Colon (tissue), 2 donors: ENCODE results near the gene TMA7.

ENCODE experiments used
- FAIRE-seq: peaks from 2 replicates; lab custom pipeline; 2012; peaks lifted over from hg19 to GRCh38; lab: Jason Lieb, UNC
- donor health status: control.
- donor health status: control.

The TMA7 gene

DNA sequence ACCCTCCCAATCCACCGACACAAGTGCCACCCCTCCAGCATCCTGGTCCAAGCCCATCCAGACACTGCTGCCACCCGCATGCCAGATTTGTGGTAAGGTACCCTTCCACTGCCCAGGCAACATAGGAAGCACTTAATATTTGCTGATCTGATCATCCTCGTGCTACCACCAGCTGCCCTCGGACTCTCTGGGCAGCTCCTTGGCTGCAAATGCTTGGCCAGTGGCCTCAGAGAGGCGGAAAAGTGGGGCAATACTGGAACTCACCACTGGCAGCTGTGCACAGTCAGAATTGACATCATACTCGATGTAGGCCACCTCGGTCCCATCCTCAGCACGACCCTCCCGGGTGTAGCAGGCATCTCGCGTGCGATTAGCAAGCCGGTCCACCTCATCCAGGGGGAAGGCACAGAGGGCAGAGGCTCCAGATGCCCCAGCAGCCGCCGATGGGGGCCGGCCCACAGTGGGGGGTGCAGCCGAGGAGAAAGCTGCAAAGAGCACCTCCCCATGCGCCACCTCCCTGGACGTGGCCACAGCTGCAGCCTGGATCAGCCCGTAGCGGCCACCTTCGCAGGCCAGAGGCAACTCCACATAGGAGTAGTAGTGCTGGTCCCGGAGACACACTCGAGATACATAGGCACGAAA lies 16.7 kb upstream of the TMA7 start:
- FAIRE-seq = no peak

GRCh38 chr3:48423883-48424695 lies 16.0 kb upstream of the TMA7 start:
- FAIRE-seq = no peak

GRCh38 chr3:48425281-48425812 lies 14.7 kb upstream of the TMA7 start:
- FAIRE-seq = no peak

- FAIRE-seq = no peak
These were observed 13.6 kb upstream of the TMA7 start for GRCh38 chr3:48426401-48426909.

GRCh38 chr3:48426944-48427629 lies 13.0 kb upstream of the TMA7 start:
- no peak for FAIRE-seq

DNA sequence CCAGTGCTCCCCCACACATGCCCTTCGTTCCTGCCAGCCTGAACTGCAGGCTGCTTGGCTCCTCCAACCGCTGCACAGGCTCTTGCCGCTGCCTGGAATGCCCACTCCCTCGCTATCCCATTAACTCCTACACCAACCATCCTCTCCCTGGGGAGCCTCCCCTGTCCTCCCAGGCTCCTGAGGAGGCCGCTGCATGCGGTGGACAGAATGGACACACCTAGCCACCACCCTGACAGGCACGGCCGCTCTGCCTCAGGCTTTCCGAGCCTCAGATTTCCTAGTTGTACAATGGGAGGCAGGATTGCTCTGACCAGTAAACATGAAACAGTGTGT lies 12.5 kb upstream of the TMA7 start:
- FAIRE-seq = no peak

- FAIRE-seq = no peak
These were observed 11.9 kb upstream of the TMA7 start for GRCh38 chr3:48428088-48428571.

DNA sequence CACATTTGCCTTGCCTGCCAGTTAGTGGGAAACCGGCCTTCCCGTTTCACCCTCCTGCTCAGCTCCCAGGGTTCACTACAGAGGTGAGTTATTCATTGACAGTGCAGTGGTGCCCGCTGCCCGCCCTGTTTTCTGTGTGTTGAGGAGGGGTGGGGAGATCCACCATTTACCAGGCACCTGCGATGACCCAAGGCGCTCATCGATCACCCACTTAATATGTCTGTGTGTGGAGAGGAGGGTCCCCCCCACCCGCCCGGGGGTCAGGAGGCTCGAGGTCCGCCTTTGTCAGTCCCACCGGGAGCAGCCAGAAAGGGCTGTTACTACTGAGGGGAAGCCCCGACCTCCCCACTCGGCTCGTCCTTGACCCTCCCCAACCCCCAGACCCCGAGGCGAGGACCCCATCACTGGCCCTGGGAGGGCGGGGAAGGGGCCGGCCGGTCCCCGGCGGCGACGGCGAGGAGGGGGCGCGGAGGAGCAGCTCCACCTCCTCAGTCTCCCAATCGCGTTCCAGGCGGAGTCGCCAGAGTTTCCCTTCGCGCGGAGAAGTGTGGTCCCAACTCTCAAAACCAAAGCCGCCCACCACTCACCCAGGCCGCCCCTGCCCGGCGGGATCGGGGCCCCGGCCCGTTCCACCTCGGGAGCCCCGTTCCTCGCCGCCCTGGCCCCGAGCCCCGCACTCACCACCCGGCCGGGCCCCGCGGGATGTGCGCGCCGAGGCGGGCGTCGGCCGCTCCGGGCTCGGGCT lies 11.3 kb upstream of the TMA7 start:
- FAIRE-seq = no peak

- no peak for FAIRE-seq
These were observed 10.6 kb upstream of the TMA7 start for GRCh38 chr3:48429317-48429959.

DNA sequence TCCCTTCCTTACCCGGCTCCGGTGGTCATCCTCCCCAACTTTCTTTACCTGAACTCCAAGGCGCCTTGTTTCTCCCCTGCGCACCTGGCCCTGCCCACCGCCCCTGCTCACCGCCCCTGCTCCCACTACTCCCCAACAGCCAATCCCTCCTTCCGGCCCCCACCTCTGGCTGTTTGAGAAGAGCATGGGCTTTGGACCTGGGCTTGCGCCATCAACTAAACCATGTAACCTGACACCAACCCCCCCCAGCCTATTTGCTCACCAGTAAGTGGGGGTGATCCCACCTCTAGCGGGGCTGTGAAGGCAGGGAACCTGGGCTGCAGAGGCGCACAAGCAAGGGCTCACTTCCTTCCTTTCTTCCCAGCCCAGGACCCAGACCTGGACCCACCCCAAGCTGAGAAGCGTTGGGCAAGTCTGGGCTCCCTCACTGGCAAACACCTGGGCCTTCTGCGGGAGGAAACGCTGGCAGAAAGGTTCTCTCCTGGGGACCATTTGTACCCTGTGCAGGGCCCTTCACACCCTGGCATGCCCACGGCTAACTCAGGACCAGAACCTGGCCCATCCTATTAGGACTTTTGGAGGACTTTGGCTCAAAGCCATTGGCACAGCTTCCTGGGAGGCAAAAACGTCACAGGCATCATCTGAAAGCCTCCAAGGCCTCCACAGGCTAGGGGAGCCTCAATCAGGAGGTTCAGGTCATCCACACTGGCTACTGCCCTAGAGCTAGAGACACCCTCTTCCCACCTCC lies 9.9 kb upstream of the TMA7 start, which contains the start of gene PLXNB1:
Gene PLXNB1, minus strand, starts transcription at position 127 of the 748 bp plus-strand sequence. CDS start 5,475 bp downstream, outside the sequence.
- no peak for FAIRE-seq

DNA sequence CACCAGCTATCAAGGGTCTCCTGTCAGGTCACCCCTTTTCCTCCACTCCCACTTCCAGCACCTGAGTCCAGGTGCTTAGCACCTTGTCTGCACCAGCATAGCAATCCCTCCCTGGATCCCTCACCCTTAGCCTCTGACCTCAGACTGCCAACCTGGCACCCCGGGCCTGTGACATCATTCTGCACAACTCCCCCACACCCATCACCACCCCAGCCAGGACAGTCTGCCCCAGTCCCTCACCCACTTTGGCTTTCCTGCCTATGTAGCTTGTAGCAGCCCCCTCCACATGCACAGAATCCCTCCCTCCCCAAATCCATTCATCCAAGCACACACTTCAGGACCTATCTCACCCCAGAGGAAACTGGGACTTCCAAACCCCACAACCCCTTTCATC lies 9.4 kb upstream of the TMA7 start:
- FAIRE-seq = no peak

DNA sequence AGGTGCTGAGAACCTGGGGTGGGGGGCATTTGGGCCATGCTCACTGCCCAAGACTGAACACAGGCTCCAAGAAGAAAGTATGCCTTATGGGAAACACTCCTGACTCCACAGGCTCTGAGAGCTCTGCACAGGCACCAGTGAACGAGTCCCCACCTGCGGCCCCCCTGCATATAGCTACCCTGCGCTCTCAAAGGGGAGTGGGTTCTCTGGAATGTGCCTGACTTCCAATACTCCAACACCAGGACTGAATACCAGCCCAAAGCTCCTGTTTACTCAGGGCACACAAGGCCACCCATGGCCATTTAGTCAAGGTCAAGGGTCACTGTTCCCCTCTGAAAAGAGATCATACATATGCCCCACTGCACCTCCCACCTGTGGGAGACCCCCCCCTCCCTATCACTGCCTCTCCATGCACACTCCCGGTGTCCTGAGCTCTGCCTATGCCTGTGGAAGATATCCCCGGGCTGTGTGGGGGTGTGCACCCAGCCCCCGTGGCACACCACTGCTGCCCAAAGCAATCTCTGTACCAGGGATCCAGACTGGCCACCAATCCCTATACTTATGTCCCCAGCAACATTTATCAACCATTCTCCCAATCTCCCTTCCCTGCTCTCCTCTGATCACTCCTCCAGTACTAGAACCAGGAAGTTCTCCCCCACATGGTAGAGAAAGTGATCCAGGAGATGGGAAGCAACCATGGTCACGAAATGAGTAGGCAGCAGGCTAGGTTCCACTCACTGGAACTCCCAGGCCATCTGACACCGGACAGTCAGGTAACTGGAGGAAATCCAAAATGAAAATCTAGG lies 8.6 kb upstream of the TMA7 start:
- no peak for FAIRE-seq

DNA sequence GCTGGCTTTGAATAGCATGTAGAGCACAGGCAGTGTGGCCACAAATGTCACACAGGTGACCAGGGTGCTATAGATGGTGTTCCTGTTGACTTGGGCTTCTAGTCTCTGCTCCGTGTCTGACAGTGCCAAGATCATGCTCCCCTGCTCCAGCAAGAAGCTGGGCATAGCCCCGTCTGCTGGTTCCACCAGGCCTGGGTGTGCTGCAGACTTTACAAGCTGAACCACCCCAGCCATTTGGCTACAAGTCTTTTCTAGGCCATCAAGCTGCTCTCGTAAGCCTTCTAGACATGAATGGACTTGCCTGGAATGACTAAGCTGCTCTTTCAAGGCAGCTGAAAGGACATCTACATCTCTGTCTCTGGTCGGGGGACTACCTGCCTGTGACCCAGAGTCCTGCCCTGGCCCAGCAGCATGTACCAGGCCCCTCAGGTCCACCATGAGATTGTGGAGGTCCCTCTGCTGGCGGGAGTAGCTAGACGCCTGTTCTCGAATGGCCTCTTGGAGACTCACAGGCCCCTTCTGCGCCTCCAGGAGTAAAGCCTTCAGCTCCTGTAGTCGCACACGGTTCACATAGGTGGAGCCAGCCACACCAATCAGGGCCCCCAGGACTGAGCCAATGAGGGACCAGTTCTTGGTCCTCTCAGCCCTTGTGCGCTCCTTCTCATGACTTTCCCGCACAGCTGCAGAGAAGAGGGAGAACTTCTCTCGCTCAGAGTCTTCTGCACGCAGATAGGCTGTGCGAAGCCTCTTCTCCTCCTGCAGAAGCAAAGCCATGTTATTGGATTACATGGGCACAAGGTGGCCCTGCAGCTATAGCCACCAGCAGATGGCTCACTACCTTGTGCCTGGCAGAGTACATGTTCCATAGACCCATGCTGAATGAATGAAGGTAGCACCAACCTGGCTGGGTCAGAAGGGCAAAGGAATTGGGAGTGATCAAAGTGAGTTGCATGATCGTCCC lies 7.4 kb upstream of the TMA7 start:
- FAIRE-seq = no peak

- FAIRE-seq = no peak
These were observed 6.5 kb upstream of the TMA7 start for GRCh38 chr3:48433472-48434118.

GRCh38 chr3:48434591-48435222 lies 5.3 kb upstream of the TMA7 start:
- no peak for FAIRE-seq

DNA sequence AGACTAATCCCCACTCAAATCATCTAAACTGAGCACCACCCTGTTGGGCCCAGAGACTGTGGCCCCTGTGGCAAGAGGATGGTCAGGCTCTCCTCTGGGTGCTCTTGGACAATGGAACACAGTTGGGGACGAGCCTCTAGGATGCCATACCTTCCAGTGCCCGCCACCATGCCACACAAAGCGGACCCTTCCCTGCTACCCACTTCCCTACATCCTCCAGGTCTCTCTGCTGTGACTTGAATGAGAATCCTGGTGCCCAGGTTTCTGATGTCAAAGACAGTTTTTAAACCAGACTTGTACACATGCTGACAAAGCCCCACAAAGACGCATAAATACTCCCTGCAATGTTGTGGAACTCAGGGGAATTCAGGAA lies 4.8 kb upstream of the TMA7 start:
- no peak for FAIRE-seq

DNA sequence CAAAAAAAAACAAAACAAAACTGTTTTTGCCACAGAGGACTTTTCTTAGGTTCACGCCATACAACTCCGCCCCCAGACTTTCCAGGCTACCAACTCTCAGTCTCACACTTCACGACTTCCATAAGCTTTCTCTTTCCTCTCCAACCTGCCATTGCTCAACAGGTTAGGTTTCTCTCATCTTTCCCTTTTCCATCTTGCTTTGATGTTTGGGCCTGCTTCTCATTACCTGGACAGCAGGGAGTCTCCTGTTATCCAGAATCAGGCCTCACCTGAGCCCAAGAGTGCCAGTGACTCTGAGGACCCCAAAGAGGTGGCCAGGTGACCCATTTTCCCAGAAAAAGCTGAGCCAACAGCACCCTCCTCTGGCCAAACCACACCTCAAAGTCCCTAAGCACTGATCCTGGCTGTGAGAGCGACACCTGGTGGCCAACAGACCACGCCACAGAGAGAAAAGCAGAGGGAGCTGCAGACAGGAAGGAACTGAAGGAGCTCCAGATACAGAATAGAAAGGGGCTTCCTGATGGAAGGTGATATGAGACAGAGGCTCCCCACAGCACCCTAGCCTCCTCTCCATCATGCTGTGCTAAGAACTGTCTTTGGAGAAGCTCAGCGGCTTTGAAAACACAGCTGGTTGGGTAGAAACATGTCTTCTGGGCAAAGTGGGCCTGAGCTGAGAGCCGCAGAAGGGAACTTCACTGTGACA lies 4.1 kb upstream of the TMA7 start:
- FAIRE-seq = no peak
